HepG2 (cell line): ENCODE measurements around the gene SLC12A2. TPM values are rescaled to one million over a fixed set of nuclear protein-coding genes. Genes with fewer than 3 reads are reported as not detected.

Experiments
- ATF7-NPFF ChIP-seq: sonication (generic); formaldehyde crosslinking; IDR thresholded peaks from 2 replicates; pipeline ENCODE4 v1.8.1; 2023; ENCODE audit warnings: mild to moderate bottlenecking, low read depth, missing genetic modification reagents, moderate library complexity
- EED ChIP-seq: sonication (generic); formaldehyde crosslinking; IDR thresholded peaks from 2 replicates; pipeline ENCODE4 v1.5.0; 2020; ENCODE audit warnings: mild to moderate bottlenecking, missing genetic modification reagents
- NCOA1 ChIP-seq: sonication (generic); formaldehyde crosslinking; IDR thresholded peaks from 2 replicates; pipeline ENCODE4 v1.9.0; 2021; ENCODE audit warnings: missing genetic modification reagents
- NFKB2 ChIP-seq: sonication (generic); formaldehyde crosslinking; IDR thresholded peaks from 2 replicates; pipeline ENCODE4 v1.4.0; 2020; ENCODE audit warnings: missing genetic modification reagents, borderline replicate concordance
- SCMH1 ChIP-seq: sonication (generic); formaldehyde crosslinking; IDR thresholded peaks from 2 replicates; pipeline ENCODE4 v1.9.0; 2021; ENCODE audit warnings: missing genetic modification reagents, mild to moderate bottlenecking, borderline replicate concordance
- SYNCRIP ChIP-seq: fragments of 200-400 bp; formaldehyde crosslinking; IDR thresholded peaks from 2 replicates; pipeline ENCODE4 v1.6.1; 2018; ENCODE audit warnings: mild to moderate bottlenecking, low read depth, low read length; ENCODE audit not compliant: insufficient read depth
- ZKSCAN1 ChIP-seq: fragments of 150-350 bp; IDR thresholded peaks from 2 replicates; pipeline ENCODE4 v1.6.1; 2014; ENCODE audit warnings: low read length
- ZMYM2 ChIP-seq: sonication (generic); formaldehyde crosslinking; IDR thresholded peaks from 2 replicates; pipeline ENCODE4 v1.8.0; 2022; ENCODE audit warnings: mild to moderate bottlenecking, missing genetic modification reagents
- ZMYM4 ChIP-seq: sonication (generic); formaldehyde crosslinking; IDR thresholded peaks from 2 replicates; pipeline ENCODE4 v1.8.1; 2023; ENCODE audit warnings: mild to moderate bottlenecking, missing genetic modification reagents
- ZNF20 ChIP-seq: sonication (generic); formaldehyde crosslinking; IDR thresholded peaks from 2 replicates; pipeline ENCODE4 v1.4.0; 2020; ENCODE audit warnings: mild to moderate bottlenecking, moderate library complexity, missing genetic modification reagents
- ZNF335 ChIP-seq: sonication (generic); formaldehyde crosslinking; IDR thresholded peaks from 2 replicates; pipeline ENCODE4 v1.4.0; 2020; ENCODE audit warnings: missing genetic modification reagents
- ZNF605 ChIP-seq: sonication (generic); formaldehyde crosslinking; IDR thresholded peaks from 2 replicates; pipeline ENCODE4 v1.8.0; 2022; ENCODE audit warnings: mild to moderate bottlenecking, missing genetic modification reagents
- ZNF792 ChIP-seq: IDR thresholded peaks from 2 replicates; pipeline ENCODE4 v1.6.1; 2016
- ZSCAN30 ChIP-seq: sonication (generic); formaldehyde crosslinking; IDR thresholded peaks from 2 replicates; pipeline ENCODE4 v1.5.0; 2020; ENCODE audit warnings: mild to moderate bottlenecking, missing genetic modification reagents
- polyA plus RNA-seq, 8 experiments: library from polyadenylated mRNA; depleted of rRNA in 3 of 8; stranded (reverse) in 7 of 8; unstranded in 1 of 8; fragments of >200 nt; fragmentation: Illumina TruSeq in 4 of 8; extraction: Trizol in 4 of 8; gene quantifications; 2 replicates each; pipeline versions ENCODE4 v1.2.1 to v1.2.3, GENCODE V29; 2011 to 2016; ENCODE audit warnings: low read depth in 4 of 8, missing spikeins in 1 of 8, mixed read lengths in 1 of 8; ENCODE audit not compliant: insufficient read depth in 1 of 8
- total RNA-seq, 5 experiments: library from RNA; depleted of rRNA; stranded (reverse); fragments of >200 nt; fragmentation: Illumina TruSeq; extraction: Trizol; gene quantifications; 2 replicates each; pipeline ENCODE4 v1.2.3, GENCODE V29; 2016; ENCODE audit warnings: low read depth in 1 of 5
- TF ChIP-seq, protein P1 (sequence below): sonication (generic); formaldehyde crosslinking; IDR thresholded peaks from 2 replicates; pipeline ENCODE4 v1.4.0; 2020; ENCODE audit warnings: mild to moderate bottlenecking, missing genetic modification reagents, borderline replicate concordance
- TF ChIP-seq, protein P2 (sequence below): sonication (generic); formaldehyde crosslinking; IDR thresholded peaks from 2 replicates; pipeline ENCODE4 v1.4.0; 2020; ENCODE audit warnings: mild to moderate bottlenecking, missing genetic modification reagents
- TF ChIP-seq, protein P3 (sequence below): sonication (generic); formaldehyde crosslinking; IDR thresholded peaks from 2 replicates; pipeline ENCODE4 v1.8.0; 2022; ENCODE audit warnings: mild to moderate bottlenecking, missing genetic modification reagents
- TF ChIP-seq, protein P4 (sequence below): IDR thresholded peaks from 2 replicates; pipeline ENCODE4 v1.6.1; 2018; ENCODE audit warnings: missing genetic modification reagents
- TF ChIP-seq, protein P5 (sequence below): sonication (generic); formaldehyde crosslinking; IDR thresholded peaks from 2 replicates; pipeline ENCODE4 v1.4.0; 2020; ENCODE audit warnings: missing genetic modification reagents

The SLC12A2 gene
- total and polyA plus RNA-seq, 2 of the 13 experiments (the other 11 are each of a cell fraction or from before 2014, with no cell fraction given) = 4.0 to 9.7 TPM

DNA sequence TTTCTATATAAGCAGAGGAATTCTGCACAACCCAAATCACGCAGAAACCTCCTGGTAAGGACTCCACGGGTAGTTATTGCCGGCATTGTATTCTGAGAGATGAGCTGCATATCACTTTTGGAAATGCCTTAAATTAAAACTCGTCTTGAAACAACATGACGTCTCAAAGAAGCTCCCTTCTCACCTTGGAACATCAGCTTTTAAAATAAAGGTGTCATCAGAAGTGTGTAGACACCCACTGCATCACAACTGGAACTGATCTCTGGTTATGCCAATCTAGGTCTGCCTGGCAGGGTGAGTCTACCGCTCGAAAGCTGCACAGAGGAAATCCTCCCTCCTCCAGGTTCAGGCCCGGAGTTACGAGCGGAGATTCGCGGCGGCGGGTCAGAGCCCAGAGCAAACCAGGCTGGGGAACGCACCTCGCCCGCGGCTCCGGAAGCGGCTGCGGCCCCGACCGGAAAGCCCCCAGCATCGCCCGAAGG is 974 bp upstream of the SLC12A2 start (continued):
- TF ChIP-seq, protein P1, sequence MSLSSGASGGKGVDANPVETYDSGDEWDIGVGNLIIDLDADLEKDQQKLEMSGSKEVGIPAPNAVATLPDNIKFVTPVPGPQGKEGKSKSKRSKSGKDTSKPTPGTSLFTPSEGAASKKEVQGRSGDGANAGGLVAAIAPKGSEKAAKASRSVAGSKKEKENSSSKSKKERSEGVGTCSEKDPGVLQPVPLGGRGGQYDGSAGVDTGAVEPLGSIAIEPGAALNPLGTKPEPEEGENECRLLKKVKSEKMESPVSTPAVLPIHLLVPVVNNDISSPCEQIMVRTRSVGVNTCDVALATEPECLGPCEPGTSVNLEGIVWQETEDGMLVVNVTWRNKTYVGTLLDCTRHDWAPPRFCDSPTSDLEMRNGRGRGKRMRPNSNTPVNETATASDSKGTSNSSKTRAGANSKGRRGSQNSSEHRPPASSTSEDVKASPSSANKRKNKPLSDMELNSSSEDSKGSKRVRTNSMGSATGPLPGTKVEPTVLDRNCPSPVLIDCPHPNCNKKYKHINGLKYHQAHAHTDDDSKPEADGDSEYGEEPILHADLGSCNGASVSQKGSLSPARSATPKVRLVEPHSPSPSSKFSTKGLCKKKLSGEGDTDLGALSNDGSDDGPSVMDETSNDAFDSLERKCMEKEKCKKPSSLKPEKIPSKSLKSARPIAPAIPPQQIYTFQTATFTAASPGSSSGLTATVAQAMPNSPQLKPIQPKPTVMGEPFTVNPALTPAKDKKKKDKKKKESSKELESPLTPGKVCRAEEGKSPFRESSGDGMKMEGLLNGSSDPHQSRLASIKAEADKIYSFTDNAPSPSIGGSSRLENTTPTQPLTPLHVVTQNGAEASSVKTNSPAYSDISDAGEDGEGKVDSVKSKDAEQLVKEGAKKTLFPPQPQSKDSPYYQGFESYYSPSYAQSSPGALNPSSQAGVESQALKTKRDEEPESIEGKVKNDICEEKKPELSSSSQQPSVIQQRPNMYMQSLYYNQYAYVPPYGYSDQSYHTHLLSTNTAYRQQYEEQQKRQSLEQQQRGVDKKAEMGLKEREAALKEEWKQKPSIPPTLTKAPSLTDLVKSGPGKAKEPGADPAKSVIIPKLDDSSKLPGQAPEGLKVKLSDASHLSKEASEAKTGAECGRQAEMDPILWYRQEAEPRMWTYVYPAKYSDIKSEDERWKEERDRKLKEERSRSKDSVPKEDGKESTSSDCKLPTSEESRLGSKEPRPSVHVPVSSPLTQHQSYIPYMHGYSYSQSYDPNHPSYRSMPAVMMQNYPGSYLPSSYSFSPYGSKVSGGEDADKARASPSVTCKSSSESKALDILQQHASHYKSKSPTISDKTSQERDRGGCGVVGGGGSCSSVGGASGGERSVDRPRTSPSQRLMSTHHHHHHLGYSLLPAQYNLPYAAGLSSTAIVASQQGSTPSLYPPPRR = no peak
- no peak for TF ChIP-seq ZKSCAN1
- TF ChIP-seq, protein P2, sequence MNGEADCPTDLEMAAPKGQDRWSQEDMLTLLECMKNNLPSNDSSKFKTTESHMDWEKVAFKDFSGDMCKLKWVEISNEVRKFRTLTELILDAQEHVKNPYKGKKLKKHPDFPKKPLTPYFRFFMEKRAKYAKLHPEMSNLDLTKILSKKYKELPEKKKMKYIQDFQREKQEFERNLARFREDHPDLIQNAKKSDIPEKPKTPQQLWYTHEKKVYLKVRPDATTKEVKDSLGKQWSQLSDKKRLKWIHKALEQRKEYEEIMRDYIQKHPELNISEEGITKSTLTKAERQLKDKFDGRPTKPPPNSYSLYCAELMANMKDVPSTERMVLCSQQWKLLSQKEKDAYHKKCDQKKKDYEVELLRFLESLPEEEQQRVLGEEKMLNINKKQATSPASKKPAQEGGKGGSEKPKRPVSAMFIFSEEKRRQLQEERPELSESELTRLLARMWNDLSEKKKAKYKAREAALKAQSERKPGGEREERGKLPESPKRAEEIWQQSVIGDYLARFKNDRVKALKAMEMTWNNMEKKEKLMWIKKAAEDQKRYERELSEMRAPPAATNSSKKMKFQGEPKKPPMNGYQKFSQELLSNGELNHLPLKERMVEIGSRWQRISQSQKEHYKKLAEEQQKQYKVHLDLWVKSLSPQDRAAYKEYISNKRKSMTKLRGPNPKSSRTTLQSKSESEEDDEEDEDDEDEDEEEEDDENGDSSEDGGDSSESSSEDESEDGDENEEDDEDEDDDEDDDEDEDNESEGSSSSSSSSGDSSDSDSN (CRISPR knock-in tag) = no peak; the same call in 1 of the 2 replicates
- TF ChIP-seq SYNCRIP = no peak
- TF ChIP-seq ZMYM4 (CRISPR knock-in tag) = no peak
- no peak for TF ChIP-seq ZNF605 (CRISPR knock-in tag)
- no peak for TF ChIP-seq ZNF792
- no peak for TF ChIP-seq NFKB2 (CRISPR knock-in tag)
- TF ChIP-seq ZMYM2 = no peak
- TF ChIP-seq, protein P3, sequence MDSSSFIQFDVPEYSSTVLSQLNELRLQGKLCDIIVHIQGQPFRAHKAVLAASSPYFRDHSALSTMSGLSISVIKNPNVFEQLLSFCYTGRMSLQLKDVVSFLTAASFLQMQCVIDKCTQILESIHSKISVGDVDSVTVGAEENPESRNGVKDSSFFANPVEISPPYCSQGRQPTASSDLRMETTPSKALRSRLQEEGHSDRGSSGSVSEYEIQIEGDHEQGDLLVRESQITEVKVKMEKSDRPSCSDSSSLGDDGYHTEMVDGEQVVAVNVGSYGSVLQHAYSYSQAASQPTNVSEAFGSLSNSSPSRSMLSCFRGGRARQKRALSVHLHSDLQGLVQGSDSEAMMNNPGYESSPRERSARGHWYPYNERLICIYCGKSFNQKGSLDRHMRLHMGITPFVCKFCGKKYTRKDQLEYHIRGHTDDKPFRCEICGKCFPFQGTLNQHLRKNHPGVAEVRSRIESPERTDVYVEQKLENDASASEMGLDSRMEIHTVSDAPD (CRISPR knock-in tag) = no peak
- TF ChIP-seq ZNF335 = no peak
- TF ChIP-seq ZNF20 = 0 out of 2 replicates have a peak, but pooled peaks have one; percentile 30
- TF ChIP-seq EED (CRISPR knock-in tag) = no peak
- no peak; the same call in 1 of the 2 replicates for TF ChIP-seq ATF7-NPFF (CRISPR knock-in tag)
- TF ChIP-seq, protein P4, sequence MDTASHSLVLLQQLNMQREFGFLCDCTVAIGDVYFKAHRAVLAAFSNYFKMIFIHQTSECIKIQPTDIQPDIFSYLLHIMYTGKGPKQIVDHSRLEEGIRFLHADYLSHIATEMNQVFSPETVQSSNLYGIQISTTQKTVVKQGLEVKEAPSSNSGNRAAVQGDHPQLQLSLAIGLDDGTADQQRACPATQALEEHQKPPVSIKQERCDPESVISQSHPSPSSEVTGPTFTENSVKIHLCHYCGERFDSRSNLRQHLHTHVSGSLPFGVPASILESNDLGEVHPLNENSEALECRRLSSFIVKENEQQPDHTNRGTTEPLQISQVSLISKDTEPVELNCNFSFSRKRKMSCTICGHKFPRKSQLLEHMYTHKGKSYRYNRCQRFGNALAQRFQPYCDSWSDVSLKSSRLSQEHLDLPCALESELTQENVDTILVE = no peak
- TF ChIP-seq, protein P5, sequence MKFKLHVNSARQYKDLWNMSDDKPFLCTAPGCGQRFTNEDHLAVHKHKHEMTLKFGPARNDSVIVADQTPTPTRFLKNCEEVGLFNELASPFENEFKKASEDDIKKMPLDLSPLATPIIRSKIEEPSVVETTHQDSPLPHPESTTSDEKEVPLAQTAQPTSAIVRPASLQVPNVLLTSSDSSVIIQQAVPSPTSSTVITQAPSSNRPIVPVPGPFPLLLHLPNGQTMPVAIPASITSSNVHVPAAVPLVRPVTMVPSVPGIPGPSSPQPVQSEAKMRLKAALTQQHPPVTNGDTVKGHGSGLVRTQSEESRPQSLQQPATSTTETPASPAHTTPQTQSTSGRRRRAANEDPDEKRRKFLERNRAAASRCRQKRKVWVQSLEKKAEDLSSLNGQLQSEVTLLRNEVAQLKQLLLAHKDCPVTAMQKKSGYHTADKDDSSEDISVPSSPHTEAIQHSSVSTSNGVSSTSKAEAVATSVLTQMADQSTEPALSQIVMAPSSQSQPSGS (CRISPR knock-in tag) = no peak
- TF ChIP-seq ZSCAN30 (CRISPR knock-in tag) = 0 out of 2 replicates have a peak, but pooled peaks have one; percentile 50
- TF ChIP-seq SCMH1 (CRISPR knock-in tag) = no peak
- TF ChIP-seq NCOA1 (CRISPR knock-in tag) = no peak
